GM12891 (cell line): Measurements from ENCODE around the gene KCNAB2.

ENCODE experiments used
- PAX5 ChIP-seq: IDR thresholded peaks from 2 replicates; pipeline ENCODE4 v1.6.1; 2011; ENCODE audit warnings: low read length, moderate library complexity, mild to moderate bottlenecking; ENCODE audit not compliant: insufficient read depth, severe bottlenecking
- POLR2A ChIP-seq: IDR thresholded peaks from 2 replicates; pipeline ENCODE4 v1.6.1; 2011; ENCODE audit warnings: low read depth, low read length, control low read depth
- POLR2AphosphoS5 ChIP-seq: IDR thresholded peaks from 2 replicates; pipeline ENCODE4 v1.6.1; 2011; ENCODE audit warnings: low read depth, low read length, control low read depth
- POU2F2 ChIP-seq: IDR thresholded peaks from 2 replicates; pipeline ENCODE4 v1.6.1; 2011; ENCODE audit warnings: low read depth, mild to moderate bottlenecking, control low read depth, low read length, moderate library complexity
- SPI1 ChIP-seq: IDR thresholded peaks from 2 replicates; pipeline ENCODE4 v1.6.1; 2011; ENCODE audit warnings: low read depth, low read length, control low read depth
- TAF1 ChIP-seq: IDR thresholded peaks from 2 replicates; pipeline ENCODE4 v1.6.1; 2011; ENCODE audit warnings: low read depth, low read length, control low read depth

- TF ChIP-seq POLR2A (no peak), PAX5 (no peak), SPI1 (no peak), TAF1 (no peak), POLR2AphosphoS5 (no peak), POU2F2 (no peak)
These were observed 71.9 kb downstream of the KCNAB2 start for GRCh38 chr1:6117624-6118023.
